HepG2 (cell line): ENCODE results near the gene TTC17. TPM values are rescaled to one million over a fixed set of nuclear protein-coding genes. Genes with fewer than 3 reads are reported as not detected.

Source experiments
- BCL6 ChIP-seq: IDR thresholded peaks from 2 replicates; pipeline ENCODE4 v1.6.1; 2016; ENCODE audit warnings: missing genetic modification reagents, missing compliant biosample characterization
- CENPX ChIP-seq: sonication (generic); formaldehyde crosslinking; IDR thresholded peaks from 2 replicates; pipeline ENCODE4 v1.9.0; 2021; ENCODE audit warnings: mild to moderate bottlenecking, missing genetic modification reagents, moderate library complexity
- E2F1 ChIP-seq: sonication (generic); formaldehyde crosslinking; IDR thresholded peaks from 2 replicates; pipeline ENCODE4 v1.5.0; 2020; ENCODE audit warnings: missing genetic modification reagents
- GATAD2A ChIP-seq: IDR thresholded peaks from 2 replicates; pipeline ENCODE4 v1.6.1; 2016
- HOXA5 ChIP-seq: sonication (generic); formaldehyde crosslinking; IDR thresholded peaks from 2 replicates; pipeline ENCODE4 v1.4.0; 2020; ENCODE audit warnings: missing genetic modification reagents
- JDP2 ChIP-seq: sonication (generic); formaldehyde crosslinking; IDR thresholded peaks from 2 replicates; pipeline ENCODE4 v1.8.1; 2022; ENCODE audit warnings: missing genetic modification reagents, borderline replicate concordance
- KDM5A ChIP-seq: fragments of 200-600 bp; sonication (generic); IDR thresholded peaks from 2 replicates; pipeline ENCODE4 v1.7.0; 2018; ENCODE audit warnings: antibody characterized with exemption, mild to moderate bottlenecking, low read length, borderline replicate concordance
- MAF1 ChIP-seq: sonication (generic); formaldehyde crosslinking; IDR thresholded peaks from 2 replicates; pipeline ENCODE4 v1.5.0; 2020; ENCODE audit warnings: missing genetic modification reagents, borderline replicate concordance
- MBNL3 ChIP-seq: fragments of 250-450 bp; sonication (Bioruptor Pico); conservative IDR thresholded peaks from 2 replicates; pipeline ENCODE4 v1.8.0; 2022; ENCODE audit warnings: mild to moderate bottlenecking, inconsistent platforms
- MTA3 ChIP-seq: sonication (generic); formaldehyde crosslinking; IDR thresholded peaks from 2 replicates; pipeline ENCODE4 v1.4.0; 2020; ENCODE audit warnings: missing genetic modification reagents
- NCOA1 ChIP-seq: sonication (generic); formaldehyde crosslinking; IDR thresholded peaks from 2 replicates; pipeline ENCODE4 v1.9.0; 2021; ENCODE audit warnings: missing genetic modification reagents
- NR3C1 ChIP-seq: sonication (generic); formaldehyde crosslinking; IDR thresholded peaks from 2 replicates; pipeline ENCODE4 v1.4.0; 2020; ENCODE audit warnings: missing genetic modification reagents
- PHB2 ChIP-seq: fragments of 450-650 bp; IDR thresholded peaks from 2 replicates; pipeline ENCODE4 v1.6.1; 2018; ENCODE audit not compliant: partially characterized antibody
- RELA ChIP-seq: sonication (generic); formaldehyde crosslinking; IDR thresholded peaks from 2 replicates; pipeline ENCODE4 v1.4.0; 2020; ENCODE audit warnings: missing genetic modification reagents
- REXO4 ChIP-seq: sonication (generic); formaldehyde crosslinking; IDR thresholded peaks from 2 replicates; pipeline ENCODE4 v1.8.0; 2022; ENCODE audit warnings: missing genetic modification reagents, mild to moderate bottlenecking, borderline replicate concordance
- SOX13 ChIP-seq, 3 experiments: fragments of 450-650 bp in 1 of 3; sonication (generic) in 1 of 3; formaldehyde crosslinking in 1 of 3; IDR thresholded peaks in 2 of 3; conservative IDR thresholded peaks in 1 of 3; 2 replicates each; pipeline versions ENCODE4 v1.5.0 to v1.6.1; 2016 to 2020; ENCODE audit warnings: antibody characterized with exemption in 1 of 3, mild to moderate bottlenecking in 1 of 3, missing compliant biosample characterization in 1 of 3, missing genetic modification reagents in 1 of 3, moderate library complexity in 1 of 3
- SSRP1 ChIP-seq: IDR thresholded peaks from 2 replicates; pipeline ENCODE4 v1.6.1; 2016; ENCODE audit warnings: control low read depth
- TCF7 ChIP-seq: sonication (generic); IDR thresholded peaks from 2 replicates; pipeline ENCODE4 v1.6.1; 2016; ENCODE audit warnings: antibody characterized with exemption, low read depth
- TFE3 ChIP-seq: IDR thresholded peaks from 2 replicates; pipeline ENCODE4 v1.6.1; 2016
- TP53 ChIP-seq: sonication (generic); formaldehyde crosslinking; conservative IDR thresholded peaks from 2 replicates; pipeline ENCODE4 v1.4.0; 2020; ENCODE audit warnings: missing genetic modification reagents
- ZBTB25 ChIP-seq: IDR thresholded peaks from 2 replicates; pipeline ENCODE4 v1.6.1; 2018; ENCODE audit warnings: missing genetic modification reagents
- ZBTB7B ChIP-seq: sonication (generic); formaldehyde crosslinking; IDR thresholded peaks from 2 replicates; pipeline ENCODE4 v1.4.0; 2020; ENCODE audit warnings: missing genetic modification reagents
- ZNF205 ChIP-seq: IDR thresholded peaks from 2 replicates; pipeline ENCODE4 v1.6.1; 2018; ENCODE audit warnings: missing biosample characterization, missing genetic modification reagents
- ZNF224 ChIP-seq: sonication (generic); formaldehyde crosslinking; IDR thresholded peaks from 2 replicates; pipeline ENCODE4 v1.5.0; 2020; ENCODE audit warnings: mild to moderate bottlenecking, missing genetic modification reagents
- ZNF234 ChIP-seq: sonication (generic); formaldehyde crosslinking; conservative IDR thresholded peaks from 2 replicates; pipeline ENCODE4 v1.5.1; 2020; ENCODE audit warnings: mild to moderate bottlenecking, missing genetic modification reagents
- ZNF329 ChIP-seq: sonication (generic); formaldehyde crosslinking; IDR thresholded peaks from 2 replicates; pipeline ENCODE4 v1.9.0; 2021; ENCODE audit warnings: low read depth, mild to moderate bottlenecking, missing genetic modification reagents
- ZNF562 ChIP-seq: sonication (generic); formaldehyde crosslinking; IDR thresholded peaks from 2 replicates; pipeline ENCODE4 v1.8.0; 2022; ENCODE audit warnings: missing genetic modification reagents, borderline replicate concordance
- ZNF615 ChIP-seq: sonication (generic); formaldehyde crosslinking; IDR thresholded peaks from 2 replicates; pipeline ENCODE4 v1.5.0; 2020; ENCODE audit warnings: mild to moderate bottlenecking, missing genetic modification reagents, borderline replicate concordance
- ZNF749 ChIP-seq: sonication (generic); formaldehyde crosslinking; IDR thresholded peaks from 2 replicates; pipeline ENCODE4 v1.8.0; 2022; ENCODE audit warnings: mild to moderate bottlenecking, missing genetic modification reagents, moderate library complexity, borderline replicate concordance
- ZSCAN22 ChIP-seq: sonication (generic); formaldehyde crosslinking; IDR thresholded peaks from 2 replicates; pipeline ENCODE4 v1.4.0; 2020; ENCODE audit warnings: mild to moderate bottlenecking, missing genetic modification reagents
- polyA plus RNA-seq, 8 experiments: library from polyadenylated mRNA; depleted of rRNA in 3 of 8; stranded (reverse) in 7 of 8; unstranded in 1 of 8; fragments of >200 nt; fragmentation: Illumina TruSeq in 4 of 8; extraction: Trizol in 4 of 8; gene quantifications; 2 replicates each; pipeline versions ENCODE4 v1.2.1 to v1.2.3, GENCODE V29; 2011 to 2016; ENCODE audit warnings: low read depth in 4 of 8, missing spikeins in 1 of 8, mixed read lengths in 1 of 8; ENCODE audit not compliant: insufficient read depth in 1 of 8
- total RNA-seq, 5 experiments: library from RNA; depleted of rRNA; stranded (reverse); fragments of >200 nt; fragmentation: Illumina TruSeq; extraction: Trizol; gene quantifications; 2 replicates each; pipeline ENCODE4 v1.2.3, GENCODE V29; 2016; ENCODE audit warnings: low read depth in 1 of 5
- TF ChIP-seq, protein P1 (sequence below): sonication (generic); formaldehyde crosslinking; IDR thresholded peaks from 2 replicates; pipeline ENCODE4 v1.4.0; 2020; ENCODE audit warnings: missing genetic modification reagents

The TTC17 gene
- total and polyA plus RNA-seq, 2 of the 13 experiments (the other 11 are each of a cell fraction or from before 2014, with no cell fraction given) = 55.9 to 99.7 TPM

DNA sequence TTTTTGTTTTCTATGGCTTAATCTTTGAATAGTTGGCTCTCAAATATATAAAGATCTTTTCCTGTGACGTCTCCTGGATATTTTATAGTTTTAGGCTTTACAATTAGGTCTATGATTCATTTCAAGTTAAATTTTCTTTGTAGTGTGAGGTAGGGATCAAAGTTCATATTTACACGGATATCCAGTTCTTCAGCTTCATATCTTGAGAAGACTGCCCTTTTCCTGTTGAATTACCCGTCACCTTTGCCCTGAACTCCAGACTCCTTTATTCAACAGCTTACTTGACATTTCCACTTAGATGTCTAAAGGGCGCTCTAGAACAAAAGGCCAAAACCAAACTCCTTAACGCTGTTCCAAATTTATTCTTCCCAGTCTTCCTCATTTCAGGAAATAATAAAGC lies 51.7 kb downstream of the TTC17 start (continued):
- TF ChIP-seq MTA3 (CRISPR knock-in tag) (no peak), ZBTB7B (no peak), REXO4 (CRISPR knock-in tag) (no peak), KDM5A (no peak), NCOA1 (CRISPR knock-in tag) (no peak), TFE3 (CRISPR knock-in tag) (no peak), ZNF205 (CRISPR knock-in tag) (no peak), PHB2 (no peak), JDP2 (CRISPR knock-in tag) (no peak), CENPX (CRISPR knock-in tag) (no peak), BCL6 (CRISPR knock-in tag) (no peak), NR3C1 (no peak), SOX13 (IDR thresholded peaks at IDR 0.05) (no peak), SOX13 (CRISPR knock-in tag; conservative IDR thresholded peaks at IDR 0.05 in 1 of 2, IDR thresholded peaks at IDR 0.05 in 1 of 2) (peak in 1 of 2 experiments; percentile 37; a peak in 2 of 4 replicates), MBNL3 (CRISPR knock-in tag) (no peak), TP53 (CRISPR knock-in tag) (no peak), TCF7 (0 out of 2 replicates have a peak, but pooled peaks have one; percentile 11), ZBTB25 (no peak), ZNF224 (CRISPR knock-in tag) (no peak), ZNF615 (no peak), E2F1 (CRISPR knock-in tag) (no peak), ZNF234 (CRISPR knock-in tag) (no peak), ZNF329 (CRISPR knock-in tag) (no peak), SSRP1 (CRISPR knock-in tag) (no peak), GATAD2A (CRISPR knock-in tag) (0 out of 2 replicates have a peak, but pooled peaks have one; percentile 13), ZNF562 (no peak), MAF1 (CRISPR knock-in tag) (no peak), RELA (CRISPR knock-in tag) (no peak), ZNF749 (CRISPR knock-in tag) (no peak), ZSCAN22 (CRISPR knock-in tag) (no peak), HOXA5 (CRISPR knock-in tag) (no peak)
- TF ChIP-seq, protein P1, sequence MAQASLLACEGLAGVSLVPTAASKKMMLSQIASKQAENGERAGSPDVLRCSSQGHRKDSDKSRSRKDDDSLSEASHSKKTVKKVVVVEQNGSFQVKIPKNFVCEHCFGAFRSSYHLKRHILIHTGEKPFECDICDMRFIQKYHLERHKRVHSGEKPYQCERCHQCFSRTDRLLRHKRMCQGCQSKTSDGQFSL (CRISPR knock-in tag) = no peak
